H1 (cell line): Measurements from ENCODE around the gene FAM171A1. TPM values are rescaled to one million over a fixed set of nuclear protein-coding genes. Genes with fewer than 3 reads are reported as not detected.

Source experiments
- CTCF ChIA-PET: fragments of 300-600 bp; sonication (Branson Sonifier 250); formaldehyde crosslinking; loops from one replicate; lab custom pipeline; 2021; ENCODE audit not compliant: partially characterized antibody; lab: Charles Lee
- POLR2A ChIA-PET: fragments of 300-600 bp; sonication (Branson Sonifier 250); formaldehyde crosslinking; loops from one replicate; lab custom pipeline; 2021; ENCODE audit warnings: inconsistent platforms; ENCODE audit not compliant: partially characterized antibody; lab: Charles Lee
- DNase-seq, 2 experiments: peaks; one replicate each; pipeline versions ENCODE4 v3.0.0 to v3.0.0-alpha.2; 2010 to 2022; ENCODE audit warnings: low spot score in 2 of 2, low read depth in 1 of 2, mixed read lengths in 1 of 2
- FAIRE-seq: peaks from 2 replicates; lab custom pipeline; 2011; peaks lifted over from hg19 to GRCh38; lab: Jason Lieb, UNC
- H2AFZ ChIP-seq: 2 replicates; pipeline ENCODE4 v1.8.1; 2012; ENCODE audit warnings: low read length, inconsistent platforms
- H2AK5ac ChIP-seq: 2 replicates; pipeline ENCODE4 v1.6.1; 2013; ENCODE audit warnings: low read depth, low read length
- H2BK120ac ChIP-seq: replicated peaks from 2 replicates; pipeline ENCODE3; 2013; ENCODE audit warnings: low read depth, low read length, inconsistent platforms
- H2BK12ac ChIP-seq: 2 replicates; pipeline ENCODE4 v1.6.1; 2013; ENCODE audit warnings: low read depth, low read length
- H2BK15ac ChIP-seq: 2 replicates; pipeline ENCODE4 v1.6.1; 2013; ENCODE audit warnings: low read length
- H2BK20ac ChIP-seq: 2 replicates; pipeline ENCODE4 v1.6.1; 2013; ENCODE audit warnings: low read length
- H2BK5ac ChIP-seq: 2 replicates; pipeline ENCODE4 v1.6.1; 2013; ENCODE audit warnings: low read depth, low read length
- H3K14ac ChIP-seq: 2 replicates; pipeline ENCODE4 v1.6.1; 2013; ENCODE audit warnings: inconsistent platforms; ENCODE audit not compliant: insufficient read length
- H3K18ac ChIP-seq: 2 replicates; pipeline ENCODE4 v1.6.1; 2013; ENCODE audit warnings: low read length; ENCODE audit errors: extremely low read depth
- H3K23ac ChIP-seq: 2 replicates; pipeline ENCODE4 v1.6.1; 2013; ENCODE audit warnings: inconsistent platforms; ENCODE audit not compliant: insufficient read length
- H3K23me2 ChIP-seq: 2 replicates; pipeline ENCODE4 v1.6.1; 2013; ENCODE audit warnings: low read depth, low read length
- H3K27ac ChIP-seq: 2 replicates; pipeline ENCODE4 v1.6.1; 2011; ENCODE audit warnings: low read depth, low read length, inconsistent platforms
- H3K27me3 ChIP-seq, 4 experiments: replicated peaks in 1 of 4; 1 replicate in 1 of 4; 2 replicates in 3 of 4; pipeline versions ENCODE4 v1.6.1 to v1.8.1; 2011 to 2013; ENCODE audit warnings: low read length in 3 of 4, mild to moderate bottlenecking in 3 of 4, inconsistent platforms in 2 of 4, mixed read lengths in 2 of 4, moderate library complexity in 1 of 4; ENCODE audit not compliant: control insufficient read depth in 3 of 4, insufficient read depth in 3 of 4; ENCODE audit errors: extremely low read depth in 1 of 4
- H3K36me3 ChIP-seq, 4 experiments: 2 replicates each; pipeline versions ENCODE4 v1.6.1 to v1.8.1; 2011 to 2013; ENCODE audit warnings: mild to moderate bottlenecking in 4 of 4, low read length in 3 of 4, moderate library complexity in 2 of 4, control low read depth in 1 of 4, inconsistent platforms in 1 of 4; ENCODE audit not compliant: insufficient read depth in 4 of 4, control insufficient read depth in 2 of 4
- H3K4ac ChIP-seq: replicated peaks from 2 replicates; pipeline ENCODE3; 2013; ENCODE audit warnings: low read length, low read depth, mixed read lengths, inconsistent platforms; ENCODE audit not compliant: insufficient read length
- H3K4me1 ChIP-seq, 4 experiments: replicated peaks in 1 of 4; 1 replicate in 1 of 4; 2 replicates in 3 of 4; pipeline versions ENCODE4 v1.6.1 to v1.8.1; 2011 to 2013; ENCODE audit warnings: low read length in 3 of 4, inconsistent platforms in 2 of 4, mixed read lengths in 1 of 4; ENCODE audit not compliant: insufficient read depth in 4 of 4, control insufficient read depth in 3 of 4
- H3K4me2 ChIP-seq, 2 experiments: 2 replicates each; pipeline versions ENCODE4 v1.6.1 to v1.8.1; 2011 to 2013; ENCODE audit warnings: low read depth in 2 of 2, low read length in 2 of 2, control low read depth in 1 of 2, inconsistent platforms in 1 of 2, mild to moderate bottlenecking in 1 of 2; ENCODE audit not compliant: insufficient read depth in 1 of 2
- H3K4me3 ChIP-seq, 4 experiments: fragments of 200-600, 300-600 bp in 1 of 4; sonication (generic), shearing (Covaris generic), sonication (Bioruptor Twin) in 1 of 4; 2 replicates each; pipeline versions ENCODE4 v1.5.1 to v1.8.1; 2011 to 2016; ENCODE audit warnings: low read length in 4 of 4, low read depth in 3 of 4, control low read depth in 2 of 4, inconsistent platforms in 2 of 4, mild to moderate bottlenecking in 2 of 4, mixed read lengths in 1 of 4, moderate library complexity in 1 of 4; ENCODE audit not compliant: insufficient read depth in 2 of 4; ENCODE audit errors: extremely low read depth in 1 of 4
- H3K56ac ChIP-seq: replicated peaks from 2 replicates; pipeline ENCODE3; 2013; ENCODE audit warnings: low read depth, mild to moderate bottlenecking, mixed read lengths, low read length, inconsistent platforms; ENCODE audit not compliant: insufficient read length
- H3K79me1 ChIP-seq: 2 replicates; pipeline ENCODE4 v1.6.1; 2013; ENCODE audit warnings: low read depth, low read length, control low read depth
- H3K79me2 ChIP-seq, 2 experiments: 2 replicates each; pipeline versions ENCODE4 v1.6.1 to v1.8.1; 2012 to 2013; ENCODE audit warnings: low read length in 2 of 2, mild to moderate bottlenecking in 2 of 2, inconsistent platforms in 1 of 2; ENCODE audit not compliant: insufficient read depth in 2 of 2, control insufficient read depth in 1 of 2
- H3K9ac ChIP-seq, 4 experiments: replicated peaks in 1 of 4; 1 replicate in 1 of 4; 2 replicates in 3 of 4; pipeline versions ENCODE4 v1.6.1 to v1.8.1; 2011 to 2013; ENCODE audit warnings: low read depth in 3 of 4, low read length in 3 of 4, control low read depth in 2 of 4, mild to moderate bottlenecking in 2 of 4, moderate library complexity in 2 of 4, inconsistent platforms in 1 of 4; ENCODE audit errors: extremely low read depth in 1 of 4
- H3K9me3 ChIP-seq, 2 experiments: 2 replicates each; pipeline versions ENCODE4 v1.6.1 to v1.8.1; 2012 to 2013; ENCODE audit warnings: mild to moderate bottlenecking in 2 of 2, moderate library complexity in 2 of 2, control low read depth in 1 of 2, inconsistent platforms in 1 of 2, low read depth in 1 of 2, low read length in 1 of 2, mixed read lengths in 1 of 2; ENCODE audit not compliant: insufficient read depth in 2 of 2
- H4K20me1 ChIP-seq, 2 experiments: replicated peaks in 1 of 2; 2 replicates each; pipeline versions ENCODE3 to v1.8.1; 2011 to 2013; ENCODE audit warnings: inconsistent platforms in 2 of 2, low read length in 2 of 2, mild to moderate bottlenecking in 1 of 2; ENCODE audit not compliant: insufficient read depth in 2 of 2, control insufficient read depth in 1 of 2
- H4K5ac ChIP-seq: 2 replicates; pipeline ENCODE4 v1.6.1; 2013; ENCODE audit warnings: low read length, low read depth, mixed read lengths, inconsistent platforms; ENCODE audit not compliant: insufficient read length
- H4K8ac ChIP-seq: 2 replicates; pipeline ENCODE4 v1.8.0; 2013; ENCODE audit warnings: mild to moderate bottlenecking, moderate library complexity, low read length, inconsistent platforms; ENCODE audit not compliant: insufficient read depth; ENCODE audit errors: extremely low read depth
- H4K91ac ChIP-seq: replicated peaks from 2 replicates; pipeline ENCODE3; 2013; ENCODE audit warnings: low read length, mixed read lengths, inconsistent platforms; ENCODE audit not compliant: insufficient read length
- ATF3 ChIP-seq: IDR thresholded peaks from 2 replicates; pipeline ENCODE4 v1.6.1; 2011; ENCODE audit warnings: low read depth, mild to moderate bottlenecking, low read length; ENCODE audit not compliant: insufficient read depth
- EGR1 ChIP-seq: IDR thresholded peaks from 2 replicates; pipeline ENCODE4 v1.6.1; 2011; ENCODE audit warnings: low read depth, low read length, borderline replicate concordance
- GTF2F1 ChIP-seq: IDR thresholded peaks from 2 replicates; pipeline ENCODE4 v1.6.1; 2012; ENCODE audit warnings: low read depth, low read length, improper control_type of control experiment, borderline replicate concordance
- PHF8 ChIP-seq: fragments of 200-600 bp; sonication (generic); conservative IDR thresholded peaks from 2 replicates; pipeline ENCODE4 v1.7.1; 2012; ENCODE audit warnings: low read depth, mild to moderate bottlenecking, inconsistent platforms, low read length, moderate library complexity
- RAD21 ChIP-seq, 2 experiments: IDR thresholded peaks in 1 of 2; conservative IDR thresholded peaks in 1 of 2; 2 replicates each; pipeline ENCODE4 v1.6.1; 2011; ENCODE audit warnings: low read depth in 2 of 2, low read length in 2 of 2, improper control_type of control experiment in 1 of 2, inconsistent platforms in 1 of 2, mild to moderate bottlenecking in 1 of 2, moderate library complexity in 1 of 2
- TAF1 ChIP-seq: IDR thresholded peaks from 2 replicates; pipeline ENCODE4 v1.6.1; 2011; ENCODE audit warnings: mild to moderate bottlenecking, low read depth, low read length
- ZNF274 ChIP-seq: IDR thresholded peaks from 2 replicates; pipeline ENCODE4 v1.7.0; 2012; ENCODE audit warnings: low read length, borderline replicate concordance; ENCODE audit errors: extremely low read depth
- WGBS, 2 experiments: shearing (Covaris generic) in 1 of 2; methylation state at CpG; one replicate each; pipeline versions ENCODE4 v1.1.6 to v1.1.7; 2013 to 2015; ENCODE audit warnings: low lambda C conversion rate in 2 of 2, mixed read lengths in 2 of 2, inconsistent platforms in 1 of 2, low coverage in 1 of 2, missing lambda C conversion rate in 1 of 2; ENCODE audit not compliant: insufficient replicate concordance in 2 of 2, insufficient coverage in 1 of 2, insufficient read length in 1 of 2; ENCODE audit errors: extremely low coverage in 1 of 2, missing lambda C conversion rate in 1 of 2; 5-methylcytosine and 5-hydroxymethylcytosine counted together
- polyA plus RNA-seq, 7 experiments: library from polyadenylated mRNA; depleted of rRNA in 3 of 7; stranded (reverse) in 5 of 7; unstranded in 2 of 7; fragments of >200 nt in 5 of 7; fragments of 200-250 nt in 2 of 7; gene quantifications; 1 replicate in 5 of 7; 2 replicates in 1 of 7; 4 replicates in 1 of 7; pipeline versions ENCODE4 v1.2.1 to v1.2.3, GENCODE V29; 2011 to 2013; ENCODE audit warnings: missing spikeins in 2 of 7, mixed read lengths in 2 of 7
- total RNA-seq: library from RNA; stranded (reverse); fragmentation: NEBNext Ultra II Directional; extraction: Animal tissue kit (Norgen Biotek cat#: 25700); gene quantifications from 2 replicates; pipeline ENCODE4 v1.2.1, GENCODE V29; 2021
- TF ChIP-seq, protein P1 (sequence below), 3 experiments: IDR thresholded peaks; 1 replicate in 2 of 3; 2 replicates in 1 of 3; pipeline versions ENCODE4 v1.5.1 to v1.6.1; 2011; ENCODE audit warnings: low read length in 3 of 3, mild to moderate bottlenecking in 3 of 3, inconsistent platforms in 2 of 3, low read depth in 1 of 3, moderate library complexity in 1 of 3; ENCODE audit not compliant: insufficient read depth in 1 of 3; ENCODE audit errors: control extremely low read depth in 1 of 3

The FAM171A1 gene
- total and polyA plus RNA-seq, 2 of the 8 experiments (the other 6 are each of a cell fraction or from before 2014, with no cell fraction given) = 26.6 to 42.1 TPM

DNA sequence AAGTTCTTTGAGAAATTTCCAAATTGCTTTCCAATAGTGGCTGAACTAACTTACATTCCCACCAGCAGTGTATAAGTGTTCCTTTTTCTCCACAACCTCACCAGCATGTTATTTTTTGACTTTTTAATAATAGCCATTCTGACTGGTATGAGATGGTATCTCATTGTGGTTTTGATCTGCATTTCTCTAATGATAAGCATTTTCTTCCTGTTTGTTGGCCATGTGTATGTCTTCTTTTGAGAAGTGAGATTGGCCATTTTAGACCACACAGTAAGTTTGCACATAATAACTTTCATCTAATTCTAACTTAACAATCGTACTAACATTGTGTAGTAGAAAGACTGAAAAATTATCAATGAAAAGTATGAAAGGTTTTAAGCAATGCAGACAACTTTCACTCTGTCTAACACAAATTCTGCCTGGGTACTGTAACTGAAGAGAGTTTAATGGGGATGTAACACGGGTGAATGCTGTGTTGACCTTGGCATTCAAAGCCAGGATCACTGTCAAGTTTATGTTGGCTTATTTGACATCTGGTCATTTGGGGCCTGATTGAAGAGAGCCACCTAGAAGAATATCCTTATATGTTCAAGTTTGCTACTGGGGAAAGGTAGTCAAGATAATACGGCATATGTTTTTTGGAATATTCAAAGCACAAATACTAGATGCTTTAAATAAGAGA is 50.4 kb downstream of the FAM171A1 start:
- Histone ChIP-seq H3K4me1 (peaks cover 5 to 10% (median 7%) of the 10 kb centered on the region in 4 experiments; a peak in 6 of 7 replicates), H4K20me1 (no peaks in the 10 kb centered on the region), H4K8ac (no peak overlapping the region), H3K27me3 (no peaks in the 10 kb centered on the region), H3K79me1 (peaks cover 3% of the 10 kb centered on the region; the same call in 1 of the 2 replicates), H3K14ac (no peak overlapping the region), H3K9ac (no peak overlapping the region), H3K18ac (no peak overlapping the region), H3K36me3 (no peaks in the 10 kb centered on the region), H2BK15ac (no peak overlapping the region), H3K23ac (no peak overlapping the region), H3K4me2 (no peak overlapping the region), H3K4ac (no peak overlapping the region), H4K5ac (no peak overlapping the region), H3K27ac (no peak overlapping the region), H3K79me2 (peaks cover 0 to 7% of the 10 kb centered on the region in 2 experiments; a peak in 1 of 4 replicates), H2AK5ac (no peak overlapping the region), H2BK20ac (no peak overlapping the region), H3K9me3 (no peaks in the 10 kb centered on the region), H2AFZ (no peak overlapping the region), H3K56ac (no peak overlapping the region), H3K4me3 (no peak overlapping the region), H3K23me2 (no peaks in the 10 kb centered on the region), H2BK120ac (no peak overlapping the region), H4K91ac (no peak overlapping the region), H2BK5ac (no peak overlapping the region), H2BK12ac (no peak overlapping the region)
- no peak for DNase-seq
- WGBS, 2 experiments = 69% methylated on average over 3 of the region's 3 CpGs; no CpG with 5 or more reads in 1 of the 2 experiments
- TF ChIP-seq PHF8 = no peak
- no peak for TF ChIP-seq EGR1
- no peak for TF ChIP-seq GTF2F1
- no peak for TF ChIP-seq RAD21 (IDR thresholded peaks at IDR 0.05 in 1 of 2, conservative IDR thresholded peaks at IDR 0.05 in 1 of 2; ENCODE audit: low read depth in 2 of 2, low read length in 2 of 2)
- TF ChIP-seq, protein P1, sequence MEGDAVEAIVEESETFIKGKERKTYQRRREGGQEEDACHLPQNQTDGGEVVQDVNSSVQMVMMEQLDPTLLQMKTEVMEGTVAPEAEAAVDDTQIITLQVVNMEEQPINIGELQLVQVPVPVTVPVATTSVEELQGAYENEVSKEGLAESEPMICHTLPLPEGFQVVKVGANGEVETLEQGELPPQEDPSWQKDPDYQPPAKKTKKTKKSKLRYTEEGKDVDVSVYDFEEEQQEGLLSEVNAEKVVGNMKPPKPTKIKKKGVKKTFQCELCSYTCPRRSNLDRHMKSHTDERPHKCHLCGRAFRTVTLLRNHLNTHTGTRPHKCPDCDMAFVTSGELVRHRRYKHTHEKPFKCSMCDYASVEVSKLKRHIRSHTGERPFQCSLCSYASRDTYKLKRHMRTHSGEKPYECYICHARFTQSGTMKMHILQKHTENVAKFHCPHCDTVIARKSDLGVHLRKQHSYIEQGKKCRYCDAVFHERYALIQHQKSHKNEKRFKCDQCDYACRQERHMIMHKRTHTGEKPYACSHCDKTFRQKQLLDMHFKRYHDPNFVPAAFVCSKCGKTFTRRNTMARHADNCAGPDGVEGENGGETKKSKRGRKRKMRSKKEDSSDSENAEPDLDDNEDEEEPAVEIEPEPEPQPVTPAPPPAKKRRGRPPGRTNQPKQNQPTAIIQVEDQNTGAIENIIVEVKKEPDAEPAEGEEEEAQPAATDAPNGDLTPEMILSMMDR (IDR thresholded peaks at IDR 0.05; ENCODE audit: control extremely low read depth in 1 of 3, insufficient read depth in 1 of 3, low read depth in 1 of 3, low read length in 3 of 3) = no peak
- no peak for TF ChIP-seq TAF1
- TF ChIP-seq ZNF274 = no peak
- no peak for TF ChIP-seq ATF3
- POLR2A ChIA-PET = no interaction called here
- CTCF ChIA-PET = no interaction called here
- FAIRE-seq = no peak
